GM12878 (cell line): ENCODE results near the gene ODAD4. TPM values are rescaled to one million over a fixed set of nuclear protein-coding genes. Genes with fewer than 3 reads are reported as not detected.

Experiments used
- BRCA1 ChIP-seq: IDR thresholded peaks from 2 replicates; pipeline ENCODE4 v1.6.1; 2011; ENCODE audit warnings: low read depth, low read length, improper control_type of control experiment
- CREM ChIP-seq: IDR thresholded peaks from 2 replicates; pipeline ENCODE4 v1.6.1; 2014; ENCODE audit warnings: antibody characterized with exemption, low read depth
- IRF4 ChIP-seq: IDR thresholded peaks from 2 replicates; pipeline ENCODE4 v1.6.1; 2011; ENCODE audit warnings: low read depth, low read length
- SIN3A ChIP-seq: IDR thresholded peaks from 2 replicates; pipeline ENCODE4 v1.6.1; 2012; ENCODE audit warnings: low read depth, low read length, improper control_type of control experiment
- SMARCA5 ChIP-seq: fragments of 450-650 bp; IDR thresholded peaks from 2 replicates; pipeline ENCODE4 v1.6.1; 2017; ENCODE audit warnings: mild to moderate bottlenecking
- STAT3 ChIP-seq: IDR thresholded peaks from 2 replicates; pipeline ENCODE4 v1.6.1; 2011; ENCODE audit warnings: low read depth, low read length, improper control_type of control experiment
- SUZ12 ChIP-seq: fragments of 200-600 bp; sonication (generic); IDR thresholded peaks from one replicate; pipeline ENCODE4 v1.6.1; 2018; ENCODE audit warnings: antibody characterized with exemption, mild to moderate bottlenecking; ENCODE audit not compliant: unreplicated experiment
- TAF1 ChIP-seq: IDR thresholded peaks from 2 replicates; pipeline ENCODE4 v1.6.1; 2011; ENCODE audit warnings: mild to moderate bottlenecking, low read depth, low read length, borderline replicate concordance
- ZBED1 ChIP-seq: IDR thresholded peaks from 2 replicates; pipeline ENCODE4 v1.6.1; 2016; ENCODE audit warnings: borderline replicate concordance
- ZNF622 ChIP-seq: fragments of 450-650 bp; IDR thresholded peaks from 2 replicates; pipeline ENCODE4 v1.6.1; 2017; ENCODE audit warnings: mild to moderate bottlenecking, inconsistent platforms
- polyA plus RNA-seq, 11 experiments: library from polyadenylated mRNA; depleted of rRNA in 4 of 11; unstranded in 6 of 11; stranded (reverse) in 5 of 11; fragments of >200 nt; fragmentation: Nextera tagmentation in 4 of 11; fragmentation: Illumina TruSeq in 1 of 11; extraction: Ambion mirVana in 4 of 11; extraction: Trizol in 1 of 11; gene quantifications; 1 replicate in 1 of 11; 2 replicates in 10 of 11; pipeline versions ENCODE4 v1.2.1 to v1.2.3, GENCODE V29; 2011 to 2016; ENCODE audit warnings: inconsistent platforms in 2 of 11, missing spikeins in 2 of 11, low read depth in 1 of 11
- total RNA-seq, 4 experiments: library from RNA; depleted of rRNA in 3 of 4; stranded (reverse); fragments of >200 nt in 3 of 4; fragmentation: Illumina TruSeq in 1 of 4; extraction: Trizol in 1 of 4; gene quantifications; 2 replicates each; pipeline versions ENCODE4 v1.2.1 to v1.2.3, GENCODE V29; 2013 to 2021
- TF ChIP-seq, protein P1 (sequence below): fragments of 450-650 bp; IDR thresholded peaks from 2 replicates; pipeline ENCODE4 v1.6.1; 2018; ENCODE audit warnings: borderline replicate concordance, mild to moderate bottlenecking; ENCODE audit not compliant: partially characterized antibody
- TF ChIP-seq, protein P2 (sequence below): IDR thresholded peaks from 2 replicates; pipeline ENCODE4 v1.6.1; 2011; ENCODE audit warnings: borderline replicate concordance, low read depth, mild to moderate bottlenecking, moderate library complexity, mixed read lengths, low read length; ENCODE audit not compliant: insufficient read depth; ENCODE audit errors: extremely low read length
- TF ChIP-seq, protein P3 (sequence below): fragments of 450-650 bp; IDR thresholded peaks from 2 replicates; pipeline ENCODE4 v1.6.1; 2017; ENCODE audit warnings: antibody characterized with exemption, mild to moderate bottlenecking, moderate library complexity
- TF ChIP-seq, protein P4 (sequence below): IDR thresholded peaks from 2 replicates; pipeline ENCODE4 v1.6.1; 2012; ENCODE audit warnings: low read depth, low read length, improper control_type of control experiment
- TF ChIP-seq, protein P5 (sequence below): fragments of 150-350 bp; IDR thresholded peaks from 2 replicates; pipeline ENCODE4 v1.6.1; 2016; ENCODE audit warnings: low read depth, low read length
- TF ChIP-seq, protein P6 (sequence below): fragments of 450-650 bp; conservative IDR thresholded peaks from 2 replicates; pipeline ENCODE4 v1.6.1; 2017; ENCODE audit warnings: mild to moderate bottlenecking, moderate library complexity

The ODAD4 gene
- total and polyA plus RNA-seq, 10 of the 15 experiments (the other 5 are each of a cell fraction or from before 2014, with no cell fraction given) = 0.10 to 0.73 (median 0.35) TPM

DNA sequence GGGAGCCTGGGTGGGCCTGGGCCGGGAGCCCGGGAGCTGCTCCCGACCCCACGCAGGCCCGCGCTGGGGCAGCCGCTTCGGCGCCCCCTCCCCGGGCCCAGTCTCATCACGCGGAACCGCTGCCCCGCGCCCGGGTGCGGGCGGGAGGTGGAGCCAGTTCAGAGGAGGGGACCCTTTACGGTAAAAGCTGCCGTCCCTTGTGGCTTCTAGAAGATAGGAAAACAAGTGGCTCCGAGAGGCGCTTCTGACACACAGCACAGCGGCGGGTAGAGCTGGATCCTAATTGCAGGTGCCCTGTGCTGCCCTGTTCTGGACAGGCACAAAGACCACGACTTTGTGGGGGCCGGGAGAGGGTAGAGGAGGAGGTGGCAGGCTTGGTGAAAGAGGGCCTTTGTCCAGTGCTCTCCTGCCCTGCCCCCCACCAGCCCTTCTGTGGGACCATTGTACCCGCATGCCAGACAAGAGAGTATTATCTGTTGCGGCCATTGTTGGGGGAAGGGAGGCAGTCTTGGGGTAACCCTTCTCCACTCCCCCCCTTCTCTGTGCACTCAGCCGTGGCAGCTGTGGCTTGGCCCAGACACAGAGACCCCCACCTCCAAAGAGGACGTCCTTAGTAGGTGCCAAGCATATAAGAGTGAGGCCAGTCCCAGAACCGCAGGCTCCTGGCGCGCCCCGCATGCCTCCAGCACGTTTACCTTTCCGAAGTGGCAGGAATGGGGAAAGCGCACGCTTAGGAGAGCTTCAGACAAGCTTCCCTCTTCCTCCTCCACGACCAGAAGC is 36.9 kb downstream of the ODAD4 start (continued):
- TF ChIP-seq, protein P1, sequence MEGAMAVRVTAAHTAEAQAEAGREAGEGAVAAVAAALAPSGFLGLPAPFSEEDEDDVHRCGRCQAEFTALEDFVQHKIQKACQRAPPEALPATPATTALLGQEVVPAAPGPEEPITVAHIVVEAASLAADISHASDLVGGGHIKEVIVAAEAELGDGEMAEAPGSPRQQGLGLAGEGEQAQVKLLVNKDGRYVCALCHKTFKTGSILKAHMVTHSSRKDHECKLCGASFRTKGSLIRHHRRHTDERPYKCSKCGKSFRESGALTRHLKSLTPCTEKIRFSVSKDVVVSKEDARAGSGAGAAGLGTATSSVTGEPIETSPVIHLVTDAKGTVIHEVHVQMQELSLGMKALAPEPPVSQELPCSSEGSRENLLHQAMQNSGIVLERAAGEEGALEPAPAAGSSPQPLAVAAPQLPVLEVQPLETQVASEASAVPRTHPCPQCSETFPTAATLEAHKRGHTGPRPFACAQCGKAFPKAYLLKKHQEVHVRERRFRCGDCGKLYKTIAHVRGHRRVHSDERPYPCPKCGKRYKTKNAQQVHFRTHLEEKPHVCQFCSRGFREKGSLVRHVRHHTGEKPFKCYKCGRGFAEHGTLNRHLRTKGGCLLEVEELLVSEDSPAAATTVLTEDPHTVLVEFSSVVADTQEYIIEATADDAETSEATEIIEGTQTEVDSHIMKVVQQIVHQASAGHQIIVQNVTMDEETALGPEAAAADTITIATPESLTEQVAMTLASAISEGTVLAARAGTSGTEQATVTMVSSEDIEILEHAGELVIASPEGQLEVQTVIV = no peak
- TF ChIP-seq SMARCA5 = peak; percentile 77; the same call in 1 of the 2 replicates
- TF ChIP-seq, protein P2, sequence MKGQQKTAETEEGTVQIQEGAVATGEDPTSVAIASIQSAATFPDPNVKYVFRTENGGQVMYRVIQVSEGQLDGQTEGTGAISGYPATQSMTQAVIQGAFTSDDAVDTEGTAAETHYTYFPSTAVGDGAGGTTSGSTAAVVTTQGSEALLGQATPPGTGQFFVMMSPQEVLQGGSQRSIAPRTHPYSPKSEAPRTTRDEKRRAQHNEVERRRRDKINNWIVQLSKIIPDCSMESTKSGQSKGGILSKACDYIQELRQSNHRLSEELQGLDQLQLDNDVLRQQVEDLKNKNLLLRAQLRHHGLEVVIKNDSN = no peak
- TF ChIP-seq ZBED1 = no peak
- TF ChIP-seq, protein P3, sequence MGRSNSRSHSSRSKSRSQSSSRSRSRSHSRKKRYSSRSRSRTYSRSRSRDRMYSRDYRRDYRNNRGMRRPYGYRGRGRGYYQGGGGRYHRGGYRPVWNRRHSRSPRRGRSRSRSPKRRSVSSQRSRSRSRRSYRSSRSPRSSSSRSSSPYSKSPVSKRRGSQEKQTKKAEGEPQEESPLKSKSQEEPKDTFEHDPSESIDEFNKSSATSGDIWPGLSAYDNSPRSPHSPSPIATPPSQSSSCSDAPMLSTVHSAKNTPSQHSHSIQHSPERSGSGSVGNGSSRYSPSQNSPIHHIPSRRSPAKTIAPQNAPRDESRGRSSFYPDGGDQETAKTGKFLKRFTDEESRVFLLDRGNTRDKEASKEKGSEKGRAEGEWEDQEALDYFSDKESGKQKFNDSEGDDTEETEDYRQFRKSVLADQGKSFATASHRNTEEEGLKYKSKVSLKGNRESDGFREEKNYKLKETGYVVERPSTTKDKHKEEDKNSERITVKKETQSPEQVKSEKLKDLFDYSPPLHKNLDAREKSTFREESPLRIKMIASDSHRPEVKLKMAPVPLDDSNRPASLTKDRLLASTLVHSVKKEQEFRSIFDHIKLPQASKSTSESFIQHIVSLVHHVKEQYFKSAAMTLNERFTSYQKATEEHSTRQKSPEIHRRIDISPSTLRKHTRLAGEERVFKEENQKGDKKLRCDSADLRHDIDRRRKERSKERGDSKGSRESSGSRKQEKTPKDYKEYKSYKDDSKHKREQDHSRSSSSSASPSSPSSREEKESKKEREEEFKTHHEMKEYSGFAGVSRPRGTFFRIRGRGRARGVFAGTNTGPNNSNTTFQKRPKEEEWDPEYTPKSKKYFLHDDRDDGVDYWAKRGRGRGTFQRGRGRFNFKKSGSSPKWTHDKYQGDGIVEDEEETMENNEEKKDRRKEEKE = no peak
- no peak for TF ChIP-seq ZNF622
- no peak for TF ChIP-seq SUZ12
- TF ChIP-seq CREM = no peak
- TF ChIP-seq, protein P4, sequence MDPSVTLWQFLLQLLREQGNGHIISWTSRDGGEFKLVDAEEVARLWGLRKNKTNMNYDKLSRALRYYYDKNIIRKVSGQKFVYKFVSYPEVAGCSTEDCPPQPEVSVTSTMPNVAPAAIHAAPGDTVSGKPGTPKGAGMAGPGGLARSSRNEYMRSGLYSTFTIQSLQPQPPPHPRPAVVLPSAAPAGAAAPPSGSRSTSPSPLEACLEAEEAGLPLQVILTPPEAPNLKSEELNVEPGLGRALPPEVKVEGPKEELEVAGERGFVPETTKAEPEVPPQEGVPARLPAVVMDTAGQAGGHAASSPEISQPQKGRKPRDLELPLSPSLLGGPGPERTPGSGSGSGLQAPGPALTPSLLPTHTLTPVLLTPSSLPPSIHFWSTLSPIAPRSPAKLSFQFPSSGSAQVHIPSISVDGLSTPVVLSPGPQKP = no peak
- TF ChIP-seq, protein P5, sequence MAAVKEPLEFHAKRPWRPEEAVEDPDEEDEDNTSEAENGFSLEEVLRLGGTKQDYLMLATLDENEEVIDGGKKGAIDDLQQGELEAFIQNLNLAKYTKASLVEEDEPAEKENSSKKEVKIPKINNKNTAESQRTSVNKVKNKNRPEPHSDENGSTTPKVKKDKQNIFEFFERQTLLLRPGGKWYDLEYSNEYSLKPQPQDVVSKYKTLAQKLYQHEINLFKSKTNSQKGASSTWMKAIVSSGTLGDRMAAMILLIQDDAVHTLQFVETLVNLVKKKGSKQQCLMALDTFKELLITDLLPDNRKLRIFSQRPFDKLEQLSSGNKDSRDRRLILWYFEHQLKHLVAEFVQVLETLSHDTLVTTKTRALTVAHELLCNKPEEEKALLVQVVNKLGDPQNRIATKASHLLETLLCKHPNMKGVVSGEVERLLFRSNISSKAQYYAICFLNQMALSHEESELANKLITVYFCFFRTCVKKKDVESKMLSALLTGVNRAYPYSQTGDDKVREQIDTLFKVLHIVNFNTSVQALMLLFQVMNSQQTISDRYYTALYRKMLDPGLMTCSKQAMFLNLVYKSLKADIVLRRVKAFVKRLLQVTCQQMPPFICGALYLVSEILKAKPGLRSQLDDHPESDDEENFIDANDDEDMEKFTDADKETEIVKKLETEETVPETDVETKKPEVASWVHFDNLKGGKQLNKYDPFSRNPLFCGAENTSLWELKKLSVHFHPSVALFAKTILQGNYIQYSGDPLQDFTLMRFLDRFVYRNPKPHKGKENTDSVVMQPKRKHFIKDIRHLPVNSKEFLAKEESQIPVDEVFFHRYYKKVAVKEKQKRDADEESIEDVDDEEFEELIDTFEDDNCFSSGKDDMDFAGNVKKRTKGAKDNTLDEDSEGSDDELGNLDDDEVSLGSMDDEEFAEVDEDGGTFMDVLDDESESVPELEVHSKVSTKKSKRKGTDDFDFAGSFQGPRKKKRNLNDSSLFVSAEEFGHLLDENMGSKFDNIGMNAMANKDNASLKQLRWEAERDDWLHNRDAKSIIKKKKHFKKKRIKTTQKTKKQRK = no peak
- TF ChIP-seq IRF4 = no peak
- TF ChIP-seq TAF1 = 0 out of 2 replicates have a peak, but pooled peaks have one; percentile 19
- no peak for TF ChIP-seq STAT3
- TF ChIP-seq, protein P6, sequence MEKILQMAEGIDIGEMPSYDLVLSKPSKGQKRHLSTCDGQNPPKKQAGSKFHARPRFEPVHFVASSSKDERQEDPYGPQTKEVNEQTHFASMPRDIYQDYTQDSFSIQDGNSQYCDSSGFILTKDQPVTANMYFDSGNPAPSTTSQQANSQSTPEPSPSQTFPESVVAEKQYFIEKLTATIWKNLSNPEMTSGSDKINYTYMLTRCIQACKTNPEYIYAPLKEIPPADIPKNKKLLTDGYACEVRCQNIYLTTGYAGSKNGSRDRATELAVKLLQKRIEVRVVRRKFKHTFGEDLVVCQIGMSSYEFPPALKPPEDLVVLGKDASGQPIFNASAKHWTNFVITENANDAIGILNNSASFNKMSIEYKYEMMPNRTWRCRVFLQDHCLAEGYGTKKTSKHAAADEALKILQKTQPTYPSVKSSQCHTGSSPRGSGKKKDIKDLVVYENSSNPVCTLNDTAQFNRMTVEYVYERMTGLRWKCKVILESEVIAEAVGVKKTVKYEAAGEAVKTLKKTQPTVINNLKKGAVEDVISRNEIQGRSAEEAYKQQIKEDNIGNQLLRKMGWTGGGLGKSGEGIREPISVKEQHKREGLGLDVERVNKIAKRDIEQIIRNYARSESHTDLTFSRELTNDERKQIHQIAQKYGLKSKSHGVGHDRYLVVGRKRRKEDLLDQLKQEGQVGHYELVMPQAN = no peak
- no peak for TF ChIP-seq BRCA1
- TF ChIP-seq SIN3A = no peak
